Suprapubic skin (tissue), 4 donors: ENCODE results near the gene IL2RA. TPM values are rescaled to one million over a fixed set of nuclear protein-coding genes. Genes with fewer than 3 reads are reported as not detected.

ENCODE experiments used
- DNase-seq, 2 donors: peaks; one replicate each; pipeline ENCODE4 v3.0.0-alpha.2; 2019; ENCODE audit warnings: low spot score in 2 of 2
- H3K27ac ChIP-seq: fragments of 200-600 bp; sonication (generic); one replicate; pipeline ENCODE4 v1.5.1; 2019
- H3K27me3 ChIP-seq: fragments of 200-600 bp; sonication (generic); one replicate; pipeline ENCODE4 v1.5.1; 2019
- H3K36me3 ChIP-seq: fragments of 200-600 bp; sonication (generic); one replicate; pipeline ENCODE4 v1.5.1; 2019
- H3K4me1 ChIP-seq: fragments of 200-600 bp; sonication (generic); one replicate; pipeline ENCODE4 v1.5.1; 2019
- H3K4me3 ChIP-seq: fragments of 200-600 bp; sonication (generic); one replicate; pipeline ENCODE4 v1.5.1; 2019; ENCODE audit warnings: mild to moderate bottlenecking
- H3K9me3 ChIP-seq: fragments of 200-600 bp; sonication (generic); one replicate; pipeline ENCODE4 v1.5.1; 2019
- CTCF ChIP-seq, 2 donors: fragments of 200-600 bp in 1 of 2; fragments of 450-650 bp in 1 of 2; sonication (generic) in 1 of 2; IDR thresholded peaks; one replicate each; pipeline ENCODE4 v1.5.1; 2016 to 2019; ENCODE audit warnings: antibody characterized with exemption in 2 of 2, mild to moderate bottlenecking in 1 of 2, moderate library complexity in 1 of 2
- EP300 ChIP-seq: sonication (generic); formaldehyde crosslinking; IDR thresholded peaks from one replicate; pipeline ENCODE4 v1.6.1; 2017; ENCODE audit warnings: antibody characterized with exemption
- POLR2A ChIP-seq, 2 donors: fragments of 450-650 bp; IDR thresholded peaks; one replicate each; pipeline ENCODE4 v1.6.1; 2017; ENCODE audit warnings: antibody characterized with exemption in 2 of 2, mild to moderate bottlenecking in 2 of 2, moderate library complexity in 2 of 2
- POLR2AphosphoS5 ChIP-seq, 3 donors: sonication (generic); formaldehyde crosslinking; IDR thresholded peaks; one replicate each; pipeline ENCODE4 v1.6.1; 2017; ENCODE audit warnings: antibody characterized with exemption in 3 of 3
- WGBS: methylation state at CpG from one replicate; pipeline ENCODE4 v1.1.5; 2018; 5-methylcytosine and 5-hydroxymethylcytosine counted together
- total RNA-seq, 4 donors: library from RNA; depleted of rRNA; stranded (reverse); fragments of >200 nt; gene quantifications; one replicate each; pipeline ENCODE4 v1.1.0, GENCODE V29; 2016

IL2RA gene
- total RNA-seq, 4 donors from 2014 or later, result 0.21 to 0.70 TPM; not detected in 2

DNA sequence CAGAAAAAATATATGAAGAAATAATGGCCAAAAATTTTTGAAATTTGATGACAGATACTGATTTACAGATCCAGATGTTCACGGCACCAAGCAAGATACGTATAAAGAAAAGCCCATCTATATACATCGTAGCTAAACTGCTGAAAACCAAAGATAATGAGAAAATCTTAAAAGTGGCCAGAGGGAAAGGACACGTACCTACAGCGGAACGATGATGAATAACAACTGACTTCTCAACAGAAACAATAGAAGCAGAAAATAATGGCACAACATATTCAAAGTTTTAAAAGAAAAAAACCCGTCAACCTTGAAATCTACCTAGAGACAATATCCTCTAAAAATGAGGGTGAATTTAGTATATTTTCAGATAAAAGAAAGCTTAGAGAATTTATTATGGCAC is 31.9 kb downstream of the IL2RA start:
- Histone ChIP-seq H3K27me3 (no peaks in the 10 kb centered on the region), H3K4me3 (no peak overlapping the region), H3K36me3 (no peaks in the 10 kb centered on the region), H3K27ac (no peak overlapping the region), H3K4me1 (peaks cover 12% of the 10 kb centered on the region), H3K9me3 (no peaks in the 10 kb centered on the region)
- 95% methylated on average over 7 of the region's 7 CpGs for WGBS
- TF ChIP-seq POLR2AphosphoS5 (IDR thresholded peaks at IDR 0.05) (no peak), EP300 (no peak), POLR2A (IDR thresholded peaks at IDR 0.05) (no peak), CTCF (IDR thresholded peaks at IDR 0.05) (no peak)
- no peak for DNase-seq

DNA sequence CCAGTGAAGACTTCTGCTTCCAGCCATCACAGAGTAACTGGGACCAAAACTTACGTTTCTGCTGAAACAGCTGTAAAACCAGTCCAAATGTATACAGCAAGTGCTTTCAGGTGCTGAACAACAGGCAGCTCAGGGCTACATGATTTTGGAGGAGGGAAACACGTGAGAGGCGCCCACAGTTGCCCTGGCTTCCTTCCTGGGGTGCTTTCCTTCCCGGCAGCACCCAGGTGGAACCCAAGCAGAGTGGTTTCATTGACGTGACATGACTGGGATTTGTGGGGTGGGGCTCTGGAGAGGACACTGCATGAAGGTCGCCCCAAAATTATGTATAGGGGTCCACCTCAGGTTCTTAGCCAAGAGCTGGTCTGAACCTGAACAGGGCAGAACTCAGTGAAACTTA is 34.2 kb downstream of the IL2RA start:
- WGBS, result 86% methylated on average over 6 of the region's 6 CpGs
- Histone ChIP-seq H3K36me3 (no peaks in the 10 kb centered on the region), H3K4me3 (no peak overlapping the region), H3K27me3 (no peaks in the 10 kb centered on the region), H3K27ac (no peak overlapping the region), H3K9me3 (no peaks in the 10 kb centered on the region), H3K4me1 (peaks cover 12% of the 10 kb centered on the region)
- TF ChIP-seq CTCF (IDR thresholded peaks at IDR 0.05) (no peak), POLR2AphosphoS5 (IDR thresholded peaks at IDR 0.05) (no peak), EP300 (no peak), POLR2A (IDR thresholded peaks at IDR 0.05) (no peak)
- no peak for DNase-seq

- DNase-seq, result no peak
- Histone ChIP-seq H3K36me3 (no peaks in the 10 kb centered on the region), H3K27me3 (no peaks in the 10 kb centered on the region), H3K9me3 (no peaks in the 10 kb centered on the region), H3K27ac (no peak overlapping the region), H3K4me3 (no peak overlapping the region), H3K4me1 (peaks cover 15% of the 10 kb centered on the region)
- WGBS, result 98% methylated on average over 6 of the region's 6 CpGs
- TF ChIP-seq POLR2AphosphoS5 (IDR thresholded peaks at IDR 0.05), result no peak
Measured at GRCh38 chr10:6025683-6026255, 36.4 kb downstream of the IL2RA start.

DNA sequence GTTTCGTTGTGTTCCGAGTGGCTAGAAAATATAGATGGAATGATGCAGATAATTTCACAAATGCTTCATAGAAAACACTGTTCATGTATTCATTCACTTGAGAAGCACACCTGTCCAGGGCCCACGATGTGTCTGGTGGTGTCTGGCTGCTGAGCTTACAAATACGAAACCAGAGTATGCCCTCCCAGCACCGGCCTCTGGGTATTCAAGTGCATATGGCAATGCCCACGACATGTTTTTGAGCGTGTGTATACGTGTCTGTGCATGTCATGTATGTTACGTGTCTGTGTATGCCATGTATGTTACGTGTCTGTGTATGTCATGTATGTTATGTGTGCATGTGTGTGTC is 37.9 kb downstream of the IL2RA start:
- no peak for DNase-seq

GRCh38 chr10:6023661-6024333 is 38.4 kb downstream of the IL2RA start:
- H3K36me3 ChIP-seq, result no peaks in the 10 kb centered on the region
- TF ChIP-seq CTCF (IDR thresholded peaks at IDR 0.05) (no peak), EP300 (no peak), POLR2AphosphoS5 (IDR thresholded peaks at IDR 0.05) (no peak), POLR2A (IDR thresholded peaks at IDR 0.05) (no peak)
- no peaks in the 10 kb centered on the region for H3K9me3 ChIP-seq
- H3K4me3 ChIP-seq, result no peak overlapping the region
- DNase-seq, result no peak
- 45% methylated on average over 12 of the region's 12 CpGs for WGBS
- no peaks in the 10 kb centered on the region for H3K27me3 ChIP-seq
- peaks cover 15% of the 10 kb centered on the region for H3K4me1 ChIP-seq
- peak overlapping the region; percentile 61 for H3K27ac ChIP-seq

More for the DNA sequence above, 37.9 kb downstream of the IL2RA start:
- no peak overlapping the region for H3K4me3 ChIP-seq
- no peaks in the 10 kb centered on the region for H3K27me3 ChIP-seq
- H3K27ac ChIP-seq, result no peak overlapping the region
- no peak for TF ChIP-seq POLR2AphosphoS5 (IDR thresholded peaks at IDR 0.05)
- TF ChIP-seq CTCF (IDR thresholded peaks at IDR 0.05), result no peak
- no peak for TF ChIP-seq POLR2A (IDR thresholded peaks at IDR 0.05)
- no peak for TF ChIP-seq EP300
- peaks cover 15% of the 10 kb centered on the region for H3K4me1 ChIP-seq
- 81% methylated on average over 9 of the region's 10 CpGs for WGBS
- H3K36me3 ChIP-seq, result no peaks in the 10 kb centered on the region
- H3K9me3 ChIP-seq, result no peaks in the 10 kb centered on the region
